Mammary epithelial cell (primary cell): ENCODE results near the gene TGFBI.

Source experiments
- EZH2 ChIP-seq: IDR thresholded peaks from 2 replicates; pipeline ENCODE4 v1.6.1; 2012; ENCODE audit warnings: low read length, inconsistent platforms, borderline replicate concordance
- TF ChIP-seq, protein P1 (sequence below), 2 donors: IDR thresholded peaks in 1 of 2; conservative IDR thresholded peaks in 1 of 2; 2 replicates each; pipeline ENCODE4 v1.5.1; 2011 to 2012; ENCODE audit warnings: inconsistent platforms in 2 of 2, low read length in 2 of 2, mild to moderate bottlenecking in 2 of 2, control low read depth in 1 of 2, low read depth in 1 of 2; ENCODE audit not compliant: insufficient read depth in 1 of 2; ENCODE audit errors: extremely low read depth in 1 of 2

DNA sequence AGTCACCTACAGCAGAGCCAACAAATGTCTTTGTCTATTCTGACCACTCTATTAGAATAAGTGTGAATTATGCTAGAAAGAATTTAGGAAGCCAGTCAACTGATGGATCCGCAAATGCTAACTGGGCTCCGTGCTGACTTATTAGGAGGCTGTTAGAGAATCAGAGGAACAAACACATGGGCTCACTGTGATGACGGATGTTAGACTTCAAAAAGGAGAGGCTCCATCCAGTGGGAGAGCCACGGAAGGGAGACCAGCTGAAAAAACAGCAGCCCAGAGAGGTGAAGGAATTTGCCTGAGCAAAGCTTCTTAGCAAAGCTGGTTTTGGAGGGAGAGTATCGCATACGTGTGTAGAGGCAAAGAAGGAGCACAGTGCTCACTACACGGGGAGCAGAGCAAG is 5.8 kb upstream of the TGFBI start:
- TF ChIP-seq, protein P1, sequence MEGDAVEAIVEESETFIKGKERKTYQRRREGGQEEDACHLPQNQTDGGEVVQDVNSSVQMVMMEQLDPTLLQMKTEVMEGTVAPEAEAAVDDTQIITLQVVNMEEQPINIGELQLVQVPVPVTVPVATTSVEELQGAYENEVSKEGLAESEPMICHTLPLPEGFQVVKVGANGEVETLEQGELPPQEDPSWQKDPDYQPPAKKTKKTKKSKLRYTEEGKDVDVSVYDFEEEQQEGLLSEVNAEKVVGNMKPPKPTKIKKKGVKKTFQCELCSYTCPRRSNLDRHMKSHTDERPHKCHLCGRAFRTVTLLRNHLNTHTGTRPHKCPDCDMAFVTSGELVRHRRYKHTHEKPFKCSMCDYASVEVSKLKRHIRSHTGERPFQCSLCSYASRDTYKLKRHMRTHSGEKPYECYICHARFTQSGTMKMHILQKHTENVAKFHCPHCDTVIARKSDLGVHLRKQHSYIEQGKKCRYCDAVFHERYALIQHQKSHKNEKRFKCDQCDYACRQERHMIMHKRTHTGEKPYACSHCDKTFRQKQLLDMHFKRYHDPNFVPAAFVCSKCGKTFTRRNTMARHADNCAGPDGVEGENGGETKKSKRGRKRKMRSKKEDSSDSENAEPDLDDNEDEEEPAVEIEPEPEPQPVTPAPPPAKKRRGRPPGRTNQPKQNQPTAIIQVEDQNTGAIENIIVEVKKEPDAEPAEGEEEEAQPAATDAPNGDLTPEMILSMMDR (conservative IDR thresholded peaks at IDR 0.05 in 1 of 2, IDR thresholded peaks at IDR 0.05 in 1 of 2; ENCODE audit: extremely low read depth in 1 of 2, insufficient read depth in 1 of 2, low read depth in 1 of 2, low read length in 2 of 2): no peak
- TF ChIP-seq EZH2: no peak
